Activated CD8-positive, alpha-beta memory T cell treated with anti-CD3 and anti-CD28 coated beads for 1 hour (primary cell): ENCODE results near the gene NOXA1.

Experiments
- DNase-seq, 2 donors: peaks; one replicate each; pipeline ENCODE4 v3.0.0-alpha.2; 2020; ENCODE audit warnings: low read depth in 1 of 2; ENCODE audit errors: extremely low read depth in 1 of 2

Gene NOXA1

DNA sequence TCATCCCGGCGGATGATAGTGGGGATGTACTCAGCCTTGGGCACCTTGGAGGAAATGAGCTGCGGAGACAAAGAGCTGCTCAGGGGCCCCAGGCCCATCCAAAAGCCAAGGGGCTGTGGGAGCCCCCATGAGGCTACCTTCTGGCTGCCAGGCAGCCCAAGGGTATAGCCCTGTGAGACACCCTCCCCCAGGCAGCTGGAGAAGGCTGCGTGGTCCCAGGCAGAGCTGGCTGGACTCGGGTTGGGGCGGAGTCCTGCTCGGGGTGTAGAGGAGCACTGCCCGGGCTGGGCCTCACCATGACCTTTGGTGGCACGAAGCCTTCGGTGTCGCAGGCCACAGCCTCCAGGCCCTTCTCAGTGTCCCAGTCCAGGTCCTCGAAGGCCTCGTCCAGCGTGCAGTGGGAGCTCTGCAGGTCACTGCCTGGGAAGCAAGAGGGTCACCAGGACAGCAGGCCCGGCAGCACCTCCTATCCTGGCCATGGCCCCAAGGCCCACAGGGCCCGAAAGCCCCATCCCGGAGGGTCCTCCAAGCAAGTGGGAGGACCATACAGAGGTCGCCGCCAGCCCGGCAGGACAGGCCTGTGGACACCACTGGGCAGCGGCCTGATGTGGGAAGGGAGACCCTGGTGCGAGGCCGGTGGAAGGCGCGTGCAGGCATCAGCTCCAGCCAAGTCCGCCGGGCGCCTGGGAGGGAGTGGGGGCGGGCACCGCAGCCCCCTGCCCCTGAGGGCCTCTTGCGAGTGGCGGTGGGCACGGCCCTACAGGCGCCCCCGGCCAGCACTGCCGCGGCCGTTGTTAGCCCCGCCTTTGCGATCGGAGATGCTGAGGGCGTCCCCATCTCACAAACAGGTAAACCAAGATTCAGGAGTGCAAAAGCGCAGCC lies 29.8 kb downstream of the NOXA1 start:
- no peak for DNase-seq

DNA sequence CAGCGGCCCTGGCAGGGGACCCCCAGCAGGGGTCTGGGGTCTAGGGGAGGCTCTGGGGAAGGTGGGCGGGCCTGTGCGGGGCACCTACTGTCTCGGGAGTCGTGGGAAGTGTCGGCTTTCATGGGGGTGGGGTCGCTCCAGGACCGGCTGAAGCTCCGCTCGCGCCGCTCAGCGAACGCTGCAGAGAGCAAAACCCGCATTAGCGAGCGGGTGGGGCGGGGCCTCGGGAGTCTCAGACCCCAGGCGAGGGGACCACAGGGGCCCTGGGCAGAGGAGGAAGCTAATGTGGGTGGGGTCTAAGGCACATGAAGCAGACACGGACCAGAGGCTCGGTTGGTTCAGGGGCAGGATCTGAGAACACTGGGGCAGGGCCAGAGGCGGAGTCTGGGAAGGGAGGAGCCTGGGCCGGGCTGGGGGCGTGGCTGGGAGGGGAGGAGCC lies 30.5 kb downstream of the NOXA1 start:
- DNase-seq, result no peak

DNA sequence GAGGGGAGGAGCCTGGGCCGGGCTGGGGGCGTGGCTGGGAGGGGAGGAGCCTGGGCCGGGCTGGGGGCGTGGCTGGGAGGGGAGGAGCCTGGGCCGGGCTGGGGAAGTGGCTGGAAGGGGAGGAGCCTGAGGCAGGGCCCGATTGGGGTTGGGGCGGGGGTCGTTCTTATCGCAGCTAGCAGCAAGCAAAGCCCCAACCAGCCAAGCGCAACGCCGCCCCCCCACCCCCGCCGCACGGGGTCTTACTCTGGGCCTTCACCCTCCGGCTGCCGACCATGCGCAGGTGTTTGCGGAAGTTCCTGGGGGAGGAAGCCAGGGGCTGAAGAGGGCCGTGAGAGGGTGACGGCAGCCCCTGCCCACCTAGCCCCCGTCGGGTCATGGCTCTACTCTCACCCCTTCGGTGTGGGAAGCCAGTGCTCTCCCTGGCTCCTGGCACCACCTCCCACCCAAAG lies 31.0 kb downstream of the NOXA1 start:
- no peak for DNase-seq

DNA sequence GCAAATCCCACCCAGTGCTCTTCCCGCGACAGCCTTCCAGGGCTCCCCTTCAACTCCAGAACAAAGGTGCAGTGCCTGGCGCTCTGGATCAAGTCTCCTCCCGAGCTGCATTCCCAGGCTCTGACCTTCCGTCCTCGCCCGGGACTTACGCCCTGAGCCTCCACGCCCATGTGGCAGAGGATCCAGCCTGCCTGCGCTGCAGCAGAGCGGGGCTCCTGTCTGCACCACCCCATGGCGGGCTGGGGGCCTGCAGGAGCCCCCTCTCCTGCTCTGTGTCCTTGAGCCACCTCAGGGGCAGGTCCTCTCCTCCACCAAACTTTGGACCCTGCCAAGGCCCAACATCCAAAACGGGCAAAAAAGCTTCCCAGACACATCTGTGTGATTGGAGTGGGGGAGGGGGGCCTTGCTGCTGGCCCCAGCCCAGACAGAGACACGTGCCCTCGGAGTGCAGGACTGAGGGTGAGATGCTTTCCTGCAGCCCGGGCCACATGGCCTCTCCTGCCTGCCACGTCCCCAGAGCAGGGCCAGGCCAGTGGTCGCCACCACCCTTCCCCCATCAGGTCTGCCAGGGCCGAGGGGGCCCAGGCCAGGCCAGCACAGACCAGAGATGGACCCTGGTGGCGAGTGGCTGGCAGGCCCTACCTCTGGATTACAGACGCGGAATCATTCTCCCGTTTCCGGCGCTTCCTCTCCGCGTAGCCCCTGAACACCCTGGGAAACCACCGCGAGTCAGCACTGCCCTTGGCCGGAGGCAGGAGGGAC lies 31.6 kb downstream of the NOXA1 start:
- no peak for DNase-seq

DNA sequence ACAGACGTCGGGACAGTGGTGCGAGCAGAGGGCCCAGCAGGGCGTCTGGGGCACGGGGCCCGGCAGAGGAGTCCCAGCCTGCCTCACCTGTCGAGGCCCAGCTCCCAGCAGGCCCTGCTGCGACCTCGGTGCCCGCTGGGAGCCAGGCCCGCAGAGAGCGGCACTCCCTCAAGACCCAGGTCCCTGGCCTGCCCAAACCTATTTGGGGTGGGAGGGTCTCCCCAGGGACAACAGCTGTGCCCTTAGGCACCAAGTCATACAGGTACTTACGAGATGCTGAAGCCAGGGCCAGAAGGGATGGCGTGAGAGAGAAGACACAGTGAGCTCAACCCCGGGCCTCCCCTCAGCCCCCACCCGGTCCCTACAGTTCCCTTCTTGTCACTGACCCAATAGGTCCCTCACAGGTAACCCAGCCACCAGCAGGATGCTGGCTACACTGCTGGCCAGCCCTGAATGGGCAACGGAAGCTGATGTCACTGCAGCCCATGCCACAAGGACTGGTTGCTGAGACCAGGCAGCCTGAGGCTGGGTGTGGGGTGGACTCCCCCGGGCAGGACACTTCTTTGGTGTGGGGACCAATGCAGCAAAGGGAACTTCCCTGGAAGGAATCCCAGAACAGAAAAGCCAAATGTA lies 32.3 kb downstream of the NOXA1 start:
- no peak for DNase-seq

DNA sequence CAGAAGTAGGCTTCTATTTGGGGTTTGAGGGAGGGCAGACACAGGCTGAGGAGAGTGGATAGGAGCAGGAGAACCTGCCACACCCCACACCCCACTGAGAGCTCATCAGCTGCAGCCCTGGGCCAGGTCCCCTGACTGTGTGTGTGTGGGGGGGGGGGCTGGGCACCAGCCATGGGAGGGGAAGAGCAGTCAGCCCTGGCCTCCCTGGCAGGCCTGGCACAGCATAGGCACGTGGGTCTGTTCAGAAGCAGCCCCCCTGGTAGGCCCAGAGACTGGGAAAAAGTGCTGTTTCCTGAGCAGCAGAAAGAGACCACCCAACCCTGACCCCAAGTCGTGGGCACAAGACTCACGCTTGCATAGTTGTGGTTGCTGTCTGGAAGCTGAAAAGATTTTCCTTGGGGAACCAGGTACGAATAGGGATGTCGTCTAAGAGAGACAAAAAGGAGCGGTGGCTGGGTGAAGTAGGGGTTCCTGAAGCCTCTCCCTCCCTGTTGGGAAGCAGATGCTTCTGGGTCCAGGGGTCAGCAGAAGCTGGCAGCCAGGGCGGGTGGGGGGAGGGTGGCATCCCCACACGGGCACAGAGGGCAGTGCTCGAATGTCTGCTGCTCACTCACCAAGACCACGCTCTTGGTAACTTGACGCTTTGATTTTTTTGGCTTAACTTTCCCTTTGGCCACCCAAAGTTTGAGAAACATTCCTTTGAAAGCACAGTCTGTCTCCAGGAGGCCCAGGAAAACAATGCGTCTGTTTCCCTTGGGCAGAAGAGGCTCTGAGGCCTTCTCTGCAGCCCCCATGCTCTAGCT lies 33.1 kb downstream of the NOXA1 start:
- DNase-seq, result no peak

DNA sequence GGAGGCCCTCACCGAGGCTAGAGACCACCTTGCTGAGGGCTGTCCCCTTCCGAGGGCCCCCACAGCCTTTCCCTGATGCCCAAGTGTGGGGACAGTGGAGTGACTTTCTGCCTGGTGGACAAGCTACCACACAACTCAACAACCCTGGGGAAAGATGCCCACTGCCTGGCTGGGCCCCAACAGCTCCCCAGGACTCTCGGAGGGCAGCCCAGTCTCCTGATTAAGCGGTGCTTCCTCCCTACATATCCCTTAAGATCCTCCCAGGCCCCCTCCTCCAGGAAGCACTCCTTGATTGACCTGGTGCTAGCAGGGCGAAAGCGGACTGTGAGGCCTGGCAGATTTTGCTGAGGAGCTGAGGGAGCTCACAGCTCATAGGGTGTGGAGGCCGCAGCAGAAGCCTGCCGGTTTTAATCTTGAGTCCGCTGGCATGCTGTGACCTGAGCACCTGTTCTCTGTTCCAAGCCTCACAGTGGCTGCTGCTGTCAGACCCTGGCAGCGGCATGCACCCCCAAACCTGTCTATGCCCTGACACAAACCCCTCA lies 33.7 kb downstream of the NOXA1 start:
- no peak for DNase-seq

DNA sequence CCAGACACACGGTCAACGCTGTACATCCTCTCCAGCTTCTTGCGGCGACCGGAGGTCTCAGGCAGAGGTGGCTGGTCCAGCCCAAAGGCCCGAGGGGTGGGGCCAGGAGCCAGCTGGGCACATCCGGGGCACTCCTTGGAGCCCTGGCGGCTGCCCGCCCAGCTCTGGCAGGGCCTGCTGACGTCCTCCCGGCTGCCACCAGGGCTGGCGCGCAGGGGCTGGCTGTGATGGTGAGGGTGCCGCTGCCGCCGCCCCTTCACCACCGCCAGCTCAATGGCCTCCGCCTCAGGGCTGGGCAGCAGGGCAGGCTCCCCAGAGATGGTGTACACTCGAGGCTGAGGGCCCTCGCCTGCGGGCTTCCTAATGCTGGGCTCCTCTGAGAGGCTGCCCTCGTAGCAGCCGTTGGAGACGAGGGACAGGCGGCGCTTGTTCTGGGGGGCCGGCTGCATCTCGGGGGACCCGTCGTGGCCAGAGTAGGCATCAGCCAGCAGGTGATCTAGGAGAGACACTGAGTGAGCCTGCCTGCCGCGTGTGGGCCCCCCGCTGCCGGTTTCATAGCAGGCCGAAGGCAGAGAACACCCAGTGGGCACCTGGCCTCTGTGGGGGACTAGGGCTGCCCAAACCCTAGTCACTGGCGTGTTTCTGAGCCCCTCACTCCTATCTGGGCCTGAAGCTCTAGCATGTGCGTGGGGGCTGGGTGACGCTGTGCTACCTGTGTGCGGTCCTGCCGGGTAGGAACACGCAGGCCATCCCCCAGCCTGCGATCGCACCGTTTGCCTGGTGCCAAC lies 34.4 kb downstream of the NOXA1 start:
- DNase-seq, result no peak

DNA sequence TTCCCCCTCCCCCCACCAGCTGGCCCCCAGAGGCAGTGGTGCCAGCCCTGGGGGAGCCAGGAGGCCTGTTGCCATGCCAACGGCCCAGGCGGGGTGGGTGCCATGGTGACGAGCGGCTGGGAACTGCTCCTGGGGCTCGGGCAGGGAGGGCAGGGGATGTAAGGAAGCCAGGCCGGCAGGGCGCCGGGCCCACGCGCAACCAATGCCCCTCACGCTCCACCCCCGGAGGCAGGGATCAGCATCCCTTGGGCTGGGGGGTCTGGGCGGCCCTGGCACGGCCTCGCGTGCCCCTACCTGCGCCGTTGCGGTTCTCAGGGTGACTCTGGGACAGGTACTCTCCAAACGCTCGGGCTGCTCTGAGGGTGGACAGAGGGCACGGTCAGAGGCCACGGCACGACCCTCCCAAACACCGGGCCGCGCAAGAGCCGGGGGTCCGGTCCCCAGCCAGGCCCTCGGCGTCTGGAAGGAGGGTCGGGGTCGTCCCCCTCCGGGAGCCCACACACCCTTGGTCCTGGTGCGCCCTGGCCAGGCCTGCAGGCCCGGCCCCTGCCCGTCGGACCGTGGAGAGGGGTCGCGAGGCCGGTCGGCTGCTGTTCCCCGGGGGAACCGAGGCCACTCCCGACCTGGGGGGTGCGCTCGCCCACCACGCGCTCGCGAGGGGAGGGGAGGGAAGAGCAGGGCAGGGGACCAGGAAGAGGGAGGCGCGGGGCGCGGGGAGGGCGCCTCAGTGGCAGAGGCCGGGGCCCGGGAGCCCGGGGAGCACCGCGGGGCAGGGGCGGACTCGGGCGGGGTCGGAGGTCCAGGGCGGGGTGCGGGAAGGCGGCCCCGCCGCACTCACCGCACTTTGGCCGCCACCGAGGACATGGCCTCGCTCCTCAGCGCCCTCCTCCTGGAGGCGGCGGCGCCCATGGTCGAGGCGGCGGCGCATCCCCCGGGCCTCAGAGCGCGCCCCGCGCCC lies 35.3 kb downstream of the NOXA1 start:
- no peak for DNase-seq

DNA sequence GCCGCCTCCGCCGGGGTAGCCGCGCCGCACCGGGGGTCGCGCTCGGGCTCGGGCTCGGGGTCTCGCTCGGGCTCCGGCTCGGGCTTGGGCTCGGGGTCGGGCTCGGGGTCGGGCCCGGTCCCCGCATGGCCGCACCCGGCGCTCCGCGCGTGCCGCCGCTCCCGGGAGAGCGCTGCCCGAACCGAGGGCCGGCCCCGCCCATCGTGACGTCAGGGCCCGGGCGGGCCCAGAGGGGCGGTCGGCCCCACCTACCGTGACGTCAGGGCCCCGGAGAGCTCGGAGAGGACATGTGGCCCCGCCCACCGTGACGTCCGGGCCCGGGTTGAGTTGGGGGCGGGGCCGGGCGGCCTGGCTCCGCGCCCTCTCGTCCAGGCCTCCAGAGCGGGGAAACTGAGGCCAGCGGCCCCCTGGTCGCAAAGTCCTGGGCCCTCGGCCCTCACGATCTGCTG lies 36.0 kb downstream of the NOXA1 start, which contains the start of gene NSMF:
Gene NSMF (minus strand): TSS at position 183 of the 449 bp plus-strand sequence. CDS start 232 bp downstream, outside the sequence.
- peak; percentile 79 to 95 for DNase-seq

DNA sequence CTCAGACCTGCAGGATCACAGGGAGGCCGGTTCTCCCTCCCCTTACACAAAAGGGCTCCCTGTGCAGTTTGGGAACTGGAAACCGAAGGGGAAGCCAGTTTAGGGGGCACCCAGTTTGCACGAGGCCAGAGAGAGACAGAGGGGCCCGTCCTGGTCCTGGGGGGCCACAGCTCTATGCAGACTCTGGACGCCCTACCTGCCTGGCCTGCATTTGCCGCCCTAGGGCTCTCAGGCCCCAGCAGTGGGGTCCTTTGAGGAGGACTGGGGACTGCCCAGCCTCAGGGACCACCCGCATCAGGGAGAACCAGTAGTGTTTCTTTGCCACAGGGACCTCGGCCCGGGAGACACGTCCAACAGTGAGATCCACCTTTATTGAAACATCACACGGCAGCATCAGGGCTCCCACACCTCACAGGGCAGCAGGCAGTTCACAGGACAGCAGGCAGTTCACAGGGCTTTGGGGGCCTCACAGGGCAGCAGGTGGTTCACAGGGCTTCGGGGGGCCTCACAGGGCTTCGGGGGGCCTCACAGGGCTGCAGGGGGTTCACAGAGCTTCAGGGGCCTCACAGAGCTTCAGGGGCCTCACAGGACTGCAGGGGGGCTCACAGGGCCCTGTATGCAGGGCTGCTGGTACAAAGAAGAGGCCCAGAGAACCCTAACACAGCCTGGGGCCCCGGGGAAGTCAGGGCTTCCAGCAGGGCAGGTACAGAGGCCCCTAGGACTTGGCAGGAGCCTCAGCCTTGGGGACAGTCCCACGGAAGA lies 36.6 kb downstream of the NOXA1 start:
- no peak for DNase-seq

DNA sequence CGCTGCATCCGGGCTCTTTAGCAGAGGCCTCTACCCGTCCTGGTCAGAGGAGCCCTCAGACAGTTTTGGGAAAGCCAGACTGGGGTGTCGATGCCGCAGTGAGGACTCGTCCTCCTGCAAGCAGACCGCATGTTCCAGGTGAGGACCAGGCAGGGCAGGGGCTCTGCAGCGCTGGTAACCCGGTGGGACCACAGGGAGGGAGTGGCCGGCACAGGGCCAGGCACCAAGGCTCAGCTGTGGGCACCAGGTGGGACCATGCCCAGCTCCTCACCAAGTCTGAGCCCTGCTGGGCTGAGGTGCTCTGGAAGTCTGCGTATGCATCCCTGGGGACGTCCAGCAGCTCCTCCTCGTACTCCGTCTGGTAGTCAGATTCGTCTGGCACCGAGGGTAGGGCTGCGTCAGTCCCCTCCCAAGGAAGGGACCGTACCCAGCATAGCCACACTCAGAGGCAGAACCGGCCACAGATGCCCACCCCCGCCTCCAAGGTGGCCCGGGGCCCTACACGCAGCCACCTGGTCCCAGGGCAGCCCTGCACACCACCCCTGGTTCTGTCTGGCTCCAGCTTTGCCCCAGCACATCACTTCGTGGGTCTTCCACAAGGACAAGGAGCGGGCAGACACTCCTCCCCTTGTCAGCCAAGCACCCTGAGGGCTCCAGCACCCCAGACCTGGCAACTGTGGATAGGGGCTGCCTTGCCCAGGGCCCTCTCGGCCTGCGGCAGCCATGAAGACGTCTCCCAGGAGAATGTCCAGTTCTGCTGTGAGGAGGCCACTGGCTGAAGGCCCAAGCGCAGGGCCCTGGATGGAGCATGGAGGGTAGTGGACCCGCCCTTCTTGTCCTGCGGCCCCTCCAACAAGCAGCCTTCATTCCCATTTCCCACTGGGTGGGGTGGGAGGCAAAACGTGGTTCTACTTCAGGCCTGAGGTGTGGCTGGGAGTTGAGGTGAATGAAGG lies 37.4 kb downstream of the NOXA1 start:
- no peak for DNase-seq

DNA sequence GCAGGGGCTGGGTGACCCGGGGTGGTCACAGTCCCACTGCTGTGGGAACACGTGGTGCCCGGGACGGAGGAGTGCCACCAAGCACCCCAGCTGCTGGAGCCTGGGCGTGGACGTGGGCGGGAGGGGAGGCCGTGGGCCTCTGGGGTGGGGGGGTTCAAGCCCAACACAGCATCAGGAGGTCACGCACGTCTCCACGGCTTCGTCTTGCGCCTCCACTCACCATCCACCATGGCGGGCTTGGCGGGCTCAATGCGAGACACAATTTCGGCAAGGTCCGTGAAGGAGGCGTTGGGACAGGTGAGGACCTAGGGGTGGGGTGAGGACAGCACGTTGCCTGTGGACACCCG lies 38.1 kb downstream of the NOXA1 start:
- DNase-seq, result no peak

DNA sequence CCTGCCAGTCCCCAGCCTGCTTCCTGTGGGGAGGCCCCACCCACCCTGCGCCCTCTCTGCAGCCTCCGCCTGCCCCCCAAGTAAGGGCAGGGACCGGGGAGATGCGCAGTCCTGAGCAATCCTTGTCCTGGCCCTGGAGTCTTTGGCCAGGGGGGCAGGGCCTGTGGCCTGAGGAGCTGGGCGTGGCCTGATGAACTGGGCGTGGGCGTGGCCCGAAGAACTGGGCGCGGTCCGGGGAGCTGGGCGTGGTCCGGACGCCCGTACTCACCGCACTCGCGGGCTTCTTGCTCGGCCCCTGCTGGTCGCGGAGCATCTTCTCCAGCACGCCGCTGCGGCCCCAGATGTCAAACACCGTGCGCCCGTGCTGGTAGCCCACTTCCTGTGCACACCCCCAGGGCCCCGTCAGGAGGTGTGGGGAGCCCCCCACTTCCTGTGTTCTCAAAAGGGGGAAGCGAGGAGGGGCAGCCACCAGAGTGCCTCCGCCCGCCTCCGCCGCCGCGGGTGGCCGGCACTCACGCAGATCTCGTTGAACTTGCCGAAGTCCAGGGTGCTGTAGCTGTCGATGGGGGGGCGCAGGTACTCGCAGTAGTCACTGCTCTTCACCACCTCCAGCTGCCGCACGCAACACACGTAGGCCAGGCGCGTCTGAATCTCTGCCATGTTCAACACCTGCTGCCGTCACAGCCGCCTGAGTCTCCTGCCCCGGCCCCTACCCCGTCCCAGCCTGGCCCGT lies 38.6 kb downstream of the NOXA1 start:
- peak; percentile 65 to 67 for DNase-seq

DNA sequence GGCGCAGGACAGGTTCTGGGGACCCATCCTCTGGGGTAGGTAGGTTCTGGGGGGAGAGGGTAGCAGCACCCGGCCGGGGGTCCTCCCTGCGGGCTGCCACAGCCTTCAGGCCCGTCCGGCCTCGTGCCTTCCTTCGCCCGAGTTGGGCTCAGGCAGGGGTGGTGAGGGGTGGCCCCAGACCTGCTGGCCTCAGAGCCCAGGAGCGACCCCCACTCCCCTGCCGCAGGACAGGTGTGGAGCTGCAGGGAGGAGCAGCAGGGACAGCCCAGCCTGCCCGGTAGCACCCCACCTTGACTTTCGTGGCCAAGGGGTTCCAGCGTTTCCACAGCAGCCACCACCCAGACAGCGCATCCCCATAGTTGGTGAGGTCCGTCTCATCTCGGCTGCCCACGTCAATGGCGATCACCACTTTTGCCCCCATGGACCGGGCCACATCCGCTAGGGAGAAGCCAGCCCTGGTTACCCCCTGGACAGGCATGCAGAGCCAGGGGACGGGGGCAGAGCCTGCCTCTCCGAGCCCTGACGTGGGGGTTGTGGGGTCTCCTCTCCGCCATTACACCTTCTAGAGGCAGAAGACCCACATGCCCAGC lies 39.3 kb downstream of the NOXA1 start:
- DNase-seq, result no peak
